Body of pancreas (tissue), 4 donors: Measurements from ENCODE around the gene IFRD1. TPM values are rescaled to one million over a fixed set of nuclear protein-coding genes. Genes with fewer than 3 reads are reported as not detected.

Source experiments
- ATAC-seq: fragments of 150-250 bp; one replicate; pipeline ENCODE4 v1.9.1; 2016
- DNase-seq, 4 donors: peaks; one replicate each; pipeline ENCODE4 v3.0.0-alpha.2; 2019
- H3K27ac ChIP-seq, 4 donors: fragments of 200-600 bp; sonication (generic); 1 replicate in 3 of 4; 2 replicates in 1 of 4; pipeline versions ENCODE4 v1.5.1 to v1.6.1; 2016 to 2019; ENCODE audit warnings: mild to moderate bottlenecking in 1 of 4, mixed read lengths in 1 of 4, moderate library complexity in 1 of 4
- H3K27me3 ChIP-seq, 2 donors: fragments of 200-600 bp; sonication (generic); one replicate each; pipeline ENCODE4 v1.6.0; 2016; ENCODE audit warnings: mild to moderate bottlenecking in 1 of 2
- H3K36me3 ChIP-seq, 2 donors: fragments of 200-600 bp; sonication (generic); replicated peaks in 1 of 2; 2 replicates each; pipeline ENCODE4 v1.5.1; 2016; ENCODE audit warnings: low read depth in 2 of 2; ENCODE audit not compliant: insufficient read depth in 1 of 2
- H3K4me1 ChIP-seq: fragments of 200-600 bp; sonication (generic); one replicate; pipeline ENCODE4 v1.6.0; 2016
- H3K4me3 ChIP-seq, 2 donors: fragments of 200-600 bp; sonication (generic); 1 replicate in 1 of 2; 2 replicates in 1 of 2; pipeline ENCODE4 v1.5.1; 2016 to 2019
- H3K9me3 ChIP-seq, 3 donors: fragments of 200-600 bp; sonication (generic); 1 replicate in 2 of 3; 2 replicates in 1 of 3; pipeline ENCODE4 v1.5.1; 2016
- POLR2A ChIP-seq, 3 donors: fragments of 450-650 bp; IDR thresholded peaks; one replicate each; pipeline ENCODE4 v1.6.1; 2016; ENCODE audit warnings: antibody characterized with exemption in 3 of 3, mild to moderate bottlenecking in 2 of 3
- WGBS, 2 donors: methylation state at CpG; one replicate each; pipeline ENCODE4 v1.1.5; 2017; 5-methylcytosine and 5-hydroxymethylcytosine counted together
- intact Hi-C: fragments of 100-400 bp; cut with DNase I; formaldehyde crosslinking; loops from one replicate; pipeline ENCODE4 v1.15.1; 2023
- total RNA-seq, 2 donors: library from RNA; depleted of rRNA; stranded (reverse); fragments of >200 nt; gene quantifications; one replicate each; pipeline ENCODE4 v1.1.0, GENCODE V29; 2016
- TF ChIP-seq, protein P1 (sequence below), 7 experiments: fragments of 450-650 bp in 4 of 7; fragments of 200-600 bp in 3 of 7; sonication (generic) in 3 of 7; IDR thresholded peaks; one replicate each; pipeline ENCODE4 v1.5.1; 2016 to 2019; ENCODE audit warnings: antibody characterized with exemption in 7 of 7

IFRD1 gene
- total RNA-seq, 2 donors from 2014 or later, result 119 to 154 TPM

DNA sequence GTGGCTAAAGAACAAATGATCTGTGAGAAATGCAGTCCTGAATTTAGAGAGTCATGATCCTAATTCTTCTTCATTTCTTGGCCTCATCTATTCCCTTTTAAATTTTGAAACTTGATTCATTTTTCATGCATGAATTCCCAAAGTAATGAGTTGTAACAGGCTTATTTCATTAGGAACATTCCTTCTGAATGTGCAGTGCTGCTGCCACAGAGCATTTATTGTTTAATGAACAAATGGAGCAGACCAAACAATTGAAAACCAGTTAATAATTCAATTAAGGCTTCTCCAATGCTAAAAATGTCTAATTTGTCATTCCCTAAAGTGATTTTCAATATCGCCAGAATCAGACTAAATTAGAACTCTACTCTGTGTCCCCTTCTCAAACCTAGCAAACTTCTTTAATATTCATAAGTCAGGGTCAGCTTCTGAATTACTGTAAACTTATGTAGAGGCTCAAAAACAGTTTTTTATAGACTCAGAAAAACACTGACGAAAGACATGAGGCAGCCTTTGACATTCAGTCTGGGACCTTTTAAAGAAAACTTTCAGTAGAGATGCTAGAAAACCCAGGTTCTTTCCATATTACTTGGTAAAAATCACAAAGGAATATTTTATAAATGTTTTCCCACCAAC, 45.0 kb downstream of the IFRD1 start:
- DNase-seq (no peak), ATAC-seq (no peak)
- H3K9me3 ChIP-seq, result no peaks in the 10 kb centered on the region
- no peak overlapping the region for H3K27ac ChIP-seq
- H3K36me3 ChIP-seq, result no peaks in the 10 kb centered on the region
- H3K27me3 ChIP-seq, result no peaks in the 10 kb centered on the region
- no peak overlapping the region for H3K4me3 ChIP-seq
- H3K4me1 ChIP-seq, result no peaks in the 10 kb centered on the region
- intact Hi-C loops, result loop anchor here (5.0 kb wide), 1 partner anchor 753 kb away; no protein-coding TSS in a partner anchor
- TF ChIP-seq, protein P1, sequence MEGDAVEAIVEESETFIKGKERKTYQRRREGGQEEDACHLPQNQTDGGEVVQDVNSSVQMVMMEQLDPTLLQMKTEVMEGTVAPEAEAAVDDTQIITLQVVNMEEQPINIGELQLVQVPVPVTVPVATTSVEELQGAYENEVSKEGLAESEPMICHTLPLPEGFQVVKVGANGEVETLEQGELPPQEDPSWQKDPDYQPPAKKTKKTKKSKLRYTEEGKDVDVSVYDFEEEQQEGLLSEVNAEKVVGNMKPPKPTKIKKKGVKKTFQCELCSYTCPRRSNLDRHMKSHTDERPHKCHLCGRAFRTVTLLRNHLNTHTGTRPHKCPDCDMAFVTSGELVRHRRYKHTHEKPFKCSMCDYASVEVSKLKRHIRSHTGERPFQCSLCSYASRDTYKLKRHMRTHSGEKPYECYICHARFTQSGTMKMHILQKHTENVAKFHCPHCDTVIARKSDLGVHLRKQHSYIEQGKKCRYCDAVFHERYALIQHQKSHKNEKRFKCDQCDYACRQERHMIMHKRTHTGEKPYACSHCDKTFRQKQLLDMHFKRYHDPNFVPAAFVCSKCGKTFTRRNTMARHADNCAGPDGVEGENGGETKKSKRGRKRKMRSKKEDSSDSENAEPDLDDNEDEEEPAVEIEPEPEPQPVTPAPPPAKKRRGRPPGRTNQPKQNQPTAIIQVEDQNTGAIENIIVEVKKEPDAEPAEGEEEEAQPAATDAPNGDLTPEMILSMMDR (IDR thresholded peaks at IDR 0.05), result no peak
- TF ChIP-seq POLR2A (IDR thresholded peaks at IDR 0.05), result no peak
- 50 to 56% methylated on average over 2 of the region's 2 CpGs for WGBS, 2 donors

DNA sequence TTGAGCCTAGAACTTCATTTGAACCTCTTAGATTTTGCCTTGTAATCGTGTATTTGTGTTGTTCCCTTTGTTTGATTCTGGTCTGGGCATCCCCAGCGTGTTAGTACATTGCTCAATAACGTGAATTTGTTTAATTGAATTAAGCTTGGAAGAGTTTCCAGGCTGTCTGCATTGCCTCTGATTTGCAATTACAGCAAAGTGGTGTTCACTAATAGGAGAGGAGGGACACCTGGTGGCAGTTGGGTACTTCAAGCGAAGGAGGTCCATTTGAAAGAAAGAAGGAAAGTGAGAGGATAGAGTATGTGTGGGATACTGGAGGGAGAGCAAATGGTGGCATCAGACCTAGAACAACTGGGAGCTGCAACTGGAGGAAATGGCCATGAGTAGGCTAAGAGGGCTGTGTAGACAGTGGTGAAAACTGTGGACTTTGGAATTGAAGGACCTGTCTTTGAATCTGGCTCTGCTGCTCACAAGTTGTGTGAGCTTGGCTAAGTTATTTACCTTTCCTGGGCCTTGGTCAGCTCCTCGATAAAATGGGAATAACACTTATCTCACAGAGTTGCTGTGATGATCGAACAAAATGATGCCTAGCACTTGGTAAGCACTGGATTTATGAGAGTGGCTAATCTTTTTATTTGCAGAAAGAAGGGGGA, 45.7 kb downstream of the IFRD1 start:
- Histone ChIP-seq H3K4me3 (no peak overlapping the region), H3K36me3 (no peaks in the 10 kb centered on the region), H3K4me1 (no peaks in the 10 kb centered on the region), H3K27ac (no peak overlapping the region), H3K9me3 (no peaks in the 10 kb centered on the region), H3K27me3 (no peaks in the 10 kb centered on the region)
- intact Hi-C loops, result loop anchor here (5.0 kb wide), 1 partner anchor 754 kb away; no protein-coding TSS in a partner anchor
- ATAC-seq, result peak; percentile 78
- TF ChIP-seq POLR2A (IDR thresholded peaks at IDR 0.05), result no peak
- TF ChIP-seq, protein P1 (IDR thresholded peaks at IDR 0.05), result peak; percentile 19 to 87 (median 79)
- 15 to 16% methylated on average over 6 of the region's 6 CpGs for WGBS, 2 donors
- DNase-seq, result peak; percentile 58 to 78 (median 65)

DNA sequence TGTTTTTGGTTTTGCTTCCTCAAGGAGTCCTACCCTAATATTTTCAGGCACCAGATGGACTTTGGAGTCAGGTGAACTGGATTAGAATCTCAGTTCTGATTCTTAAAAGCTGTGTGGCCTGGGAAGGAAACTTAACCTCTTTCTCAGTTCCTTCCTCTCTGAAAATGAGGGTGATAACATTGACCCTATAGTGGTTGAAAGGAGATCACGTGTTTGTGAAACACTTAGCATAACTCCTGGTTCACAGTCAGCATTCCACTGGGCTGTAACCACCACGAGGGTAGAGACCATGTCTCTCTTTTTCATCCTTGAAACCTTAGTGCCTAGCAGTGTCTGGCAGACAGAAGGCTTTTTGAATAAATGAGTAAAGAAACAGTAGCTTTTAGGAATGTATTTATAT, 47.2 kb downstream of the IFRD1 start:
- intact Hi-C loops, result loop anchor here (5.0 kb wide), 1 partner anchor 755 kb away; no protein-coding TSS in a partner anchor
- Histone ChIP-seq H3K4me3 (no peak overlapping the region), H3K36me3 (no peaks in the 10 kb centered on the region), H3K27ac (no peak overlapping the region), H3K4me1 (peaks cover 9% of the 10 kb centered on the region), H3K9me3 (no peaks in the 10 kb centered on the region), H3K27me3 (no peaks in the 10 kb centered on the region)
- WGBS, 2 donors, result 41 to 55% methylated on average over 2 of the region's 2 CpGs
- ATAC-seq (no peak), DNase-seq (no peak)
- TF ChIP-seq POLR2A (IDR thresholded peaks at IDR 0.05), result no peak
- TF ChIP-seq, protein P1 (IDR thresholded peaks at IDR 0.05), result no peak

DNA sequence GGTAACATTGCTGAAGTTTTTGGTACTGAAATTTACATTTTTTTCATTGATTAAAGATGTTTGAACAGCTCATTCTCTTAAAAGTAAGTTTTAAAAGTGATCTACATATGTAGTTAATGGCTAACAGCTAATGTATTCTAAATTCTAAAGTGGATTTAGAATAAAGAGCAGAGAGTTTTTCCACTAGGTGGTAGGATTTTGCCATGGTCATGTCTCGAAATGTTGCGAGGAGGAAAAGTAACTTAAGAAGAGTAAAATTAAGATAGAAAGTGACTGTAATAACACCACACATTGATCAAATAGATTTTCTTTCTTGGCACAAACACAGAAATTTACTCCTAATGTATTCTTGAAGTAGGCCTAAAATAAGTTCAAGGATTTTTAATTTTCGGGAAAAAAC, 50.4 kb downstream of the IFRD1 start:
- Histone ChIP-seq H3K4me1 (peaks cover 9% of the 10 kb centered on the region), H3K4me3 (no peak overlapping the region), H3K36me3 (no peaks in the 10 kb centered on the region), H3K9me3 (no peaks in the 10 kb centered on the region), H3K27me3 (no peaks in the 10 kb centered on the region), H3K27ac (no peak overlapping the region)
- TF ChIP-seq, protein P1 (IDR thresholded peaks at IDR 0.05), result no peak
- TF ChIP-seq POLR2A (IDR thresholded peaks at IDR 0.05), result no peak
- ATAC-seq (no peak), DNase-seq (no peak)
- WGBS, 2 donors, result 95 to 97% methylated on average over 3 of the region's 3 CpGs
- intact Hi-C loops, result no loop called here
